Prostate gland (tissue), 2 donors: Measurements from ENCODE around the gene LRGUK. TPM values are rescaled to one million over a fixed set of nuclear protein-coding genes. Genes with fewer than 3 reads are reported as not detected.
"Not testable (repeated sequence)": the region's sequence is repeated elsewhere in the genome, so short reads cannot be mapped to it uniquely, and the experiment has no call there.

Source experiments
- DNase-seq: peaks from one replicate; pipeline ENCODE4 v3.0.0-alpha.2; 2019; ENCODE audit warnings: low spot score
- H3K27ac ChIP-seq, 2 donors: fragments of 200-600 bp; sonication (generic); 2 replicates each; pipeline ENCODE4 v1.5.1; 2017 to 2019
- H3K27me3 ChIP-seq: fragments of 200-600 bp; sonication (generic); replicated peaks from 2 replicates; pipeline ENCODE4 v1.5.1; 2019; ENCODE audit not compliant: insufficient read depth
- H3K36me3 ChIP-seq, 2 donors: fragments of 200-600 bp; sonication (generic); 1 replicate in 1 of 2; 2 replicates in 1 of 2; pipeline versions ENCODE4 v1.5.1 to v1.8.1; 2017 to 2019
- H3K4me1 ChIP-seq: fragments of 200-600 bp; sonication (generic); replicated peaks from 2 replicates; pipeline ENCODE4 v1.5.1; 2019
- H3K4me3 ChIP-seq, 2 donors: fragments of 200-600 bp; sonication (generic); 2 replicates each; pipeline ENCODE4 v1.5.1; 2017 to 2019
- H3K9me3 ChIP-seq: fragments of 200-600 bp; sonication (generic); 2 replicates; pipeline ENCODE4 v1.5.1; 2017
- CTCF ChIP-seq, 4 experiments: fragments of 200-600 bp in 2 of 4; fragments of 450-650 bp in 2 of 4; sonication (generic) in 2 of 4; IDR thresholded peaks; 1 replicate in 3 of 4; 2 replicates in 1 of 4; pipeline ENCODE4 v1.5.1; 2016 to 2019; ENCODE audit warnings: antibody characterized with exemption in 4 of 4, mild to moderate bottlenecking in 2 of 4, moderate library complexity in 2 of 4
- POLR2A ChIP-seq: fragments of 450-650 bp; IDR thresholded peaks from one replicate; pipeline ENCODE4 v1.6.1; 2016; ENCODE audit warnings: antibody characterized with exemption, mild to moderate bottlenecking
- POLR2AphosphoS5 ChIP-seq: sonication (generic); formaldehyde crosslinking; IDR thresholded peaks from one replicate; pipeline ENCODE4 v1.6.1; 2017; ENCODE audit warnings: antibody characterized with exemption
- WGBS: methylation state at CpG from one replicate; pipeline ENCODE4 v1.1.5; 2018; 5-methylcytosine and 5-hydroxymethylcytosine counted together
- intact Hi-C: fragments of 100-400 bp; cut with DNase I; formaldehyde crosslinking; loops from one replicate; pipeline ENCODE4 v1.14.2; 2022
- total RNA-seq, 2 donors: library from RNA; depleted of rRNA; stranded (reverse); fragments of >200 nt; gene quantifications; one replicate each; pipeline ENCODE4 v1.1.0, GENCODE V29; 2016

The LRGUK gene
- total RNA-seq: 1 to 10 TPM; 1.3 to 4.9 TPM

GRCh38 chr7:134126966-134127848 lies at the start of gene LRGUK:
LRGUK (plus strand) TSS chr7:134127340; CDS start chr7:134127368, 28 bp downstream.
- H3K36me3 ChIP-seq: no peaks in the 10 kb centered on the region
- no peak within 1 kb of the TSS for H3K27ac ChIP-seq
- peak; percentile 72 for TF ChIP-seq POLR2AphosphoS5
- no peak for TF ChIP-seq CTCF (IDR thresholded peaks at IDR 0.05)
- TF ChIP-seq POLR2A: no peak
- peak within 1 kb of the TSS; percentile 46 to 48 for H3K4me3 ChIP-seq
- no peaks in the 10 kb centered on the region for H3K9me3 ChIP-seq
- intact Hi-C loops: loop anchor here (10.0 kb wide), 1 partner anchor 188 kb away; the partner anchor contains the start of gene SLC35B4
- under 1% methylated on average over 43 of the region's 43 CpGs for WGBS
- no peaks in the 10 kb centered on the region for H3K4me1 ChIP-seq
- no peaks in the 10 kb centered on the region for H3K27me3 ChIP-seq
- peak; percentile 80 for DNase-seq

- not testable (repeated sequence) for H3K4me1 ChIP-seq, DNase-seq, H3K36me3 ChIP-seq
Measured at GRCh38 chr7:134077560-134077959, 49.6 kb upstream of the LRGUK start.

GRCh38 chr7:134078991-134079390 lies 48.1 kb upstream of the LRGUK start:
- intact Hi-C loops: no loop called here
- Histone ChIP-seq H3K9me3 (no peaks in the 10 kb centered on the region), H3K27me3 (no peaks in the 10 kb centered on the region), H3K4me1 (no peaks in the 10 kb centered on the region), H3K4me3 (no peak overlapping the region), H3K36me3 (no peaks in the 10 kb centered on the region), H3K27ac (no peak overlapping the region)
- DNase-seq: no peak
- 36% methylated on average over 2 of the region's 2 CpGs for WGBS
- TF ChIP-seq POLR2A: no peak
- TF ChIP-seq POLR2AphosphoS5: peak; percentile 42

More at GRCh38 chr7:134077560-134077959, 49.6 kb upstream of the LRGUK start:
- H3K27ac ChIP-seq, H3K27me3 ChIP-seq, intact Hi-C loops, H3K4me3 ChIP-seq, H3K9me3 ChIP-seq: not testable (repeated sequence)
- 91% methylated on average over 2 of the region's 2 CpGs for WGBS

- H3K4me1 ChIP-seq: no peaks in the 10 kb centered on the region
- TF ChIP-seq CTCF (IDR thresholded peaks at IDR 0.05) (no peak), POLR2A (no peak), POLR2AphosphoS5 (no peak)
Measured at GRCh38 chr7:134081695-134082094, 45.4 kb upstream of the LRGUK start.

GRCh38 chr7:134083766-134084487 lies 43.2 kb upstream of the LRGUK start:
- Histone ChIP-seq H3K27me3 (no peaks in the 10 kb centered on the region), H3K27ac (no peak overlapping the region), H3K4me1 (no peaks in the 10 kb centered on the region), H3K9me3 (no peaks in the 10 kb centered on the region), H3K4me3 (no peak overlapping the region), H3K36me3 (no peaks in the 10 kb centered on the region)
- DNase-seq: no peak
- TF ChIP-seq POLR2AphosphoS5: no peak
- no peak for TF ChIP-seq POLR2A
- TF ChIP-seq CTCF (IDR thresholded peaks at IDR 0.05): no peak
- 66% methylated on average over 3 of the region's 3 CpGs for WGBS
- intact Hi-C loops: no loop called here

More at GRCh38 chr7:134081695-134082094, 45.4 kb upstream of the LRGUK start:
- Histone ChIP-seq H3K27me3 (no peaks in the 10 kb centered on the region), H3K36me3 (no peaks in the 10 kb centered on the region), H3K9me3 (no peaks in the 10 kb centered on the region), H3K4me3 (no peak overlapping the region), H3K27ac (no peak overlapping the region)
- 100% methylated on average over 1 of the region's 1 CpG for WGBS
- intact Hi-C loops: no loop called here
- DNase-seq: no peak
